ENCODE measurements around the gene DES. TPM values are rescaled to one million over a fixed set of nuclear protein-coding genes. Genes with fewer than 3 reads are reported as not detected.

The DES gene
- total RNA-seq, 1 donor from 2014 or later: not detected

DNA sequence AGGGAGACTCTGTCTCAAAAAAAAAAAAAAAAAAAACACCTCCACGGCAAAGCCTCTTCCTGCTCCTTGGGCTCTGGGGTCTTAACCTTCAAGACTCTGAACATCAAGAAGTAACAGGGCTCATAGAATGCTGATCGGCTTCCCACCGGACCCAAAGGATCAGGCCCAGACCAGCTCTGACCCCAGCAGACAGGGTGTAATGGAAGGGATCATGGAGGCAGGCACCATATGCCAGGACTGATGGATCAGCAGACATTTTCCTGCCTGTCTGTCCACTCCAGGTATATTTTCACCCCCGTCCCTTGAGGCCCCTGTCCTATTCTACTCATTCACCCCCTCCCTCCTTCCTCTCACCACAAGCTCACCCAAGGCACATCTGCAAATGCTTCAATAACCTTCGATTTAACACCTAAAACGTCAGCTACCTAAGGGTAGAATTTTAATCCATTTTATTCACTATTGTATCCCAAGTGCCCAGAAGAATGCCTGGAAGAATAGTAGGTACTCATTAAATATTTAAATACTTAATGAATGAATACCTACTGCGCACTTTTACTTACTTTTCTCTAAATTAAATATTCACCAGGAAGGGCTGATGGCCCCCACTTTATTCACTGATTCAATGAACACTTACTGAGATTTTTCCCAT lies 11.9 kb downstream of the DES start:
- DNase-seq (ENCODE audit: low read depth) (no peak), FAIRE-seq (no peak)
- TF ChIP-seq, protein P1, sequence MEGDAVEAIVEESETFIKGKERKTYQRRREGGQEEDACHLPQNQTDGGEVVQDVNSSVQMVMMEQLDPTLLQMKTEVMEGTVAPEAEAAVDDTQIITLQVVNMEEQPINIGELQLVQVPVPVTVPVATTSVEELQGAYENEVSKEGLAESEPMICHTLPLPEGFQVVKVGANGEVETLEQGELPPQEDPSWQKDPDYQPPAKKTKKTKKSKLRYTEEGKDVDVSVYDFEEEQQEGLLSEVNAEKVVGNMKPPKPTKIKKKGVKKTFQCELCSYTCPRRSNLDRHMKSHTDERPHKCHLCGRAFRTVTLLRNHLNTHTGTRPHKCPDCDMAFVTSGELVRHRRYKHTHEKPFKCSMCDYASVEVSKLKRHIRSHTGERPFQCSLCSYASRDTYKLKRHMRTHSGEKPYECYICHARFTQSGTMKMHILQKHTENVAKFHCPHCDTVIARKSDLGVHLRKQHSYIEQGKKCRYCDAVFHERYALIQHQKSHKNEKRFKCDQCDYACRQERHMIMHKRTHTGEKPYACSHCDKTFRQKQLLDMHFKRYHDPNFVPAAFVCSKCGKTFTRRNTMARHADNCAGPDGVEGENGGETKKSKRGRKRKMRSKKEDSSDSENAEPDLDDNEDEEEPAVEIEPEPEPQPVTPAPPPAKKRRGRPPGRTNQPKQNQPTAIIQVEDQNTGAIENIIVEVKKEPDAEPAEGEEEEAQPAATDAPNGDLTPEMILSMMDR (IDR thresholded peaks at IDR 0.05; ENCODE audit: insufficient read depth, low read length, severe bottlenecking): no peak

DNA sequence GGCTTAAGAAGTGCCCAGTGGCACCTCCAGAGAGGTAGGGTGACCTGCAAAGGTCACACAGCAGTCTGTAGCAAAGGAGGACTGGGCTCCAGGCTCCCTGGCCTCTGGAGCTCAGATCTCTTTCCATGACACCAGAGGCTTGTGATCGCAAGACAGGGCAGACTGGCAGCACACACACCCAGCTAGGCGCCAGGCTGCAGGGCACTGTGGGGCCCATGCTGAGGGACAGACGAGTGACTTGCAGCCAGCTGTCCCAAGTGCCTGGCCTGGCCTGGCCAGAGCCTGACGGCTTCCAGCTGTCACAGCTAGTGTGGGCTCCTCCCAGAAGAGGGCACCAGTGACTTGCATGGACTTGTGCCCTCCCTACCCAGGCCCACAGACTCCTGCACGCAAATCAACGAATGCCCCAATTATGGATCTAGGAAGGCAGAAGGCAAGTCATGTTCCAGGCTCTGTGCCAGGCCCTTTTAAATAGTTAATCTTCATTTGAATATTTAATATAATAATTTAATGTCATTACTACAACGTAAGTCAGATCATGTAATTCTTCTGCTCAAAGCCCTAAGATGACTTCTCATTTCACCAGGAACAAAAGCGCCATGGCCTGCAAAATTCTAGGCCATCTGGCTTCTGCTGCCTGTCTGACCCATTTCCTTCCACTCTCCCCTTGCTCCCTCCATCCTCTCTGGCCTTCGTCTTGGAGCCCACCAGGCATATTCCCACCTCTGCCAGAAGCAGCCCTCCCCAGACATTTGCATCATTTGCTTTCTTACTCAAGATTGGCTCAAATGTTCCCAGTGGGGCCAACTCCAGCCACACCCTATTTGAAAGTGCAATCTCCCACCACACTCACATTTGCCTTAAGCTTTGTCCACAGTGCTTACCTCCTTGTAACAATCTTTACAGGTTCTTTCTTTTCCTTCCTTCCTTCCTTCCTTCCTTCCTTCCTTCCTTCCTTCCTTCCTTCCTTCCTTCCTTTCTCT lies 12.7 kb downstream of the DES start:
- Histone ChIP-seq H3K4me3 (ENCODE audit: low read depth, low read length) (no peak overlapping the region), H3K27me3 (ENCODE audit: control insufficient read depth, insufficient read depth, low read length) (peaks cover 4% of the 10 kb centered on the region), H3K36me3 (ENCODE audit: control insufficient read depth, insufficient read depth, low read length) (no peaks in the 10 kb centered on the region)
- TF ChIP-seq, protein P1 (IDR thresholded peaks at IDR 0.05; ENCODE audit: insufficient read depth, low read length, severe bottlenecking): peak; percentile 53
- DNase-seq (ENCODE audit: low read depth) (peak; percentile 32), FAIRE-seq (no peak)

More for the DNA sequence above, 11.9 kb downstream of the DES start:
- Histone ChIP-seq H3K4me3 (ENCODE audit: low read depth, low read length) (no peak overlapping the region), H3K36me3 (ENCODE audit: control insufficient read depth, insufficient read depth, low read length) (no peaks in the 10 kb centered on the region), H3K27me3 (ENCODE audit: control insufficient read depth, insufficient read depth, low read length) (peaks cover 2% of the 10 kb centered on the region)

DNA sequence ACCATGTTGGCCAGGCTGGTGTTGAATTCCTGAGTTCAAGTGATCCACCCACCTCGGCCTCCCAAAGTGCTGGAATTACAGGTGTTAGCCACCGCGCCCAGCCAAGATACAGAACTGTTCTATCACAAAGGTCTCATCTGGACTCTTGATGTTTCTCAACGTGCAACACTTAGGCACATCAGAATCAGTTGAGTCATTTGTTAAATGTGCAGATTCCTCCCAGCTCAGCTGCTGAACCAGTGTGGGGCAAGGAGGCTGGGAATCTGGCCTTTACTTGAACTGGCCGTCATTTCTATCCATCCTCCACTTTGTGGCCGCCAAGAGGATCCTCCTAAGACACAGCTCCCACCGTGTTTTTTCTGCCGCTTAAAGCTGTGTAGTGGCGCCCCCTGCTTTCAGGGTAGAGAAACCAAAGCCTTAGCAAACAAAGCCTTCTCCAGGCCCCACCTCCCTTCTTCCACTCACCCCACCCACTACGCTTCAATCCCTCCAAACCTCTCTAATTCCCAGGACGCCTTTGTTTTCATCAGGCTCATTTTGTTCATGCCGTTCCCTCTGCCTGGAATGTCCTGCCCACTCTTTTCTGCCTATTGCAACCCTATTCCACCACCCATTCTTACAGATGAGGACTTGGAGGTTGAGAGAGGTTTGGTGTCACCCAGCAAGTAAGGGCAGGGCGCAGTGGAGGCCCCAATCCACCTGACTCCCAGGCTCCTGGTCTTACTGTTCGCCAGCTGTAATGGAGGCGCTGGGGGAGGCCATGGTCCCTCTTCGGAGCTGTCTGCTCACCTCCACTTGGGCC lies 15.7 kb downstream of the DES start:
- no peak for FAIRE-seq
- TF ChIP-seq, protein P1 (IDR thresholded peaks at IDR 0.05; ENCODE audit: insufficient read depth, low read length, severe bottlenecking): peak; percentile 48

DNA sequence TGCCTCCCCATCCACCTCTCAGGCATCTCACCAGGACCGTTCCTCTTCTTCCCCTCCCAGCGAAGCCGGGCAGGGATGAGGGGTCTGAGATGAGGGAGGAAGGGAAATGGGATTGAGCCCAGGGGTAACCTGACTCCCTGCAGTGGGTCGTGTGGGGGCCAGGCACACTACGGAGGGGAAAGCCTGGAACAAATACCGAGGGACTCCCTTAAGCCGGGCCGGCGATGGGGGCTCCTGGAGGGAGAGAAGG lies 16.2 kb downstream of the DES start:
- DNase-seq (ENCODE audit: low read depth) (no peak), FAIRE-seq (no peak)
- TF ChIP-seq, protein P1 (IDR thresholded peaks at IDR 0.05; ENCODE audit: insufficient read depth, low read length, severe bottlenecking): no peak
- no peak overlapping the region for H3K4me3 ChIP-seq (ENCODE audit: low read depth, low read length)
- no peaks in the 10 kb centered on the region for H3K36me3 ChIP-seq (ENCODE audit: control insufficient read depth, insufficient read depth, low read length)
- peaks cover 4% of the 10 kb centered on the region for H3K27me3 ChIP-seq (ENCODE audit: control insufficient read depth, insufficient read depth, low read length)

More for the DNA sequence above, 15.7 kb downstream of the DES start:
- DNase-seq (ENCODE audit: low read depth): no peak
- H3K27me3 ChIP-seq (ENCODE audit: control insufficient read depth, insufficient read depth, low read length): peaks cover 4% of the 10 kb centered on the region
- H3K4me3 ChIP-seq (ENCODE audit: low read depth, low read length): no peak overlapping the region
- no peaks in the 10 kb centered on the region for H3K36me3 ChIP-seq (ENCODE audit: control insufficient read depth, insufficient read depth, low read length)

DNA sequence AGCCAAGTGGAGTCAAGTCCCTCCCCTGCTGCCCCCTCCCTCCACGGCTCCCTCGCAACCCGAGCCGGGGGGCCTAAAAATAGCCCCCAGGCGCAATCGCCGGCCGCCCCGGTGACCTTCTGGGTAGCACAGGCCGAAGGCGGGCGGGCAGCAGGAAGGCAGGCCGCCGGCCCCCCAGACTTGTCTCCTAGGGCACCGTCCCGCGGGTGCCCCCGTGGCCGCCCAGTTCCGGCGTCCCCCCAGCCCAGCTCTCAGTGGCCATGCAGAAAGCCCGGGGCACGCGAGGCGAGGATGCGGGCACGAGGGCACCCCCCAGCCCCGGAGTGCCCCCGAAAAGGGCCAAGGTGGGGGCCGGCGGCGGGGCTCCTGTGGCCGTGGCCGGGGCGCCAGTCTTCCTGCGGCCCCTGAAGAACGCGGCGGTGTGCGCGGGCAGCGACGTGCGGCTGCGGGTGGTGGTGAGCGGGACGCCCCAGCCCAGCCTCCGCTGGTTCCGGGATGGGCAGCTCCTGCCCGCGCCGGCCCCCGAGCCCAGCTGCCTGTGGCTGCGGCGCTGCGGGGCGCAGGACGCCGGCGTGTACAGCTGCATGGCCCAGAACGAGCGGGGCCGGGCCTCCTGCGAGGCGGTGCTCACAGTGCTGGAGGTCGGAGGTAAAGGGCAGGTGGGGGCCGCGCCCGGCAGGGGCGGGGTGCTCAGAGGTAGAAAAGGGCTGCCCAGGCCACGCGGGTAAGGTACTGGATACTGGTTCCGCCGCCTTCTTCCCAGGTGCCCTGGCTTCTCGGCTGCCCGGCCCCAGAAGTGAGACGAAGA lies 16.7 kb downstream of the DES start, which contains the start of gene SPEG:
TSS of gene SPEG (plus strand) at position 126 of the 808 bp plus-strand sequence. CDS start at position 261, 135 bp downstream.
- H3K4me3 ChIP-seq (ENCODE audit: low read depth, low read length): no peak within 1 kb of the TSS
- no peak for FAIRE-seq
- TF ChIP-seq, protein P1 (IDR thresholded peaks at IDR 0.05; ENCODE audit: insufficient read depth, low read length, severe bottlenecking): no peak
- H3K36me3 ChIP-seq (ENCODE audit: control insufficient read depth, insufficient read depth, low read length): no peaks in the 10 kb centered on the region
- no peak for DNase-seq (ENCODE audit: low read depth)
- H3K27me3 ChIP-seq (ENCODE audit: control insufficient read depth, insufficient read depth, low read length): peaks cover 4% of the 10 kb centered on the region
